Measurements from ENCODE around the gene EIF2S1. TPM values are rescaled to one million over a fixed set of nuclear protein-coding genes. Genes with fewer than 3 reads are reported as not detected.

EIF2S1 gene
- total and polyA plus RNA-seq, 2 of the 13 experiments (the other 11 are each of a cell fraction or from before 2014, with no cell fraction given), result 49.1 to 246 TPM

GRCh38 chr14:67359775-67360469, at the start of gene EIF2S1, which contains the start of gene ATP6V1D (continued):
- no peak for TF ChIP-seq ZNF407 (CRISPR knock-in tag; IDR thresholded peaks at IDR 0.05; ENCODE audit: not compliant biosample characterization)
- TF ChIP-seq, protein P1, sequence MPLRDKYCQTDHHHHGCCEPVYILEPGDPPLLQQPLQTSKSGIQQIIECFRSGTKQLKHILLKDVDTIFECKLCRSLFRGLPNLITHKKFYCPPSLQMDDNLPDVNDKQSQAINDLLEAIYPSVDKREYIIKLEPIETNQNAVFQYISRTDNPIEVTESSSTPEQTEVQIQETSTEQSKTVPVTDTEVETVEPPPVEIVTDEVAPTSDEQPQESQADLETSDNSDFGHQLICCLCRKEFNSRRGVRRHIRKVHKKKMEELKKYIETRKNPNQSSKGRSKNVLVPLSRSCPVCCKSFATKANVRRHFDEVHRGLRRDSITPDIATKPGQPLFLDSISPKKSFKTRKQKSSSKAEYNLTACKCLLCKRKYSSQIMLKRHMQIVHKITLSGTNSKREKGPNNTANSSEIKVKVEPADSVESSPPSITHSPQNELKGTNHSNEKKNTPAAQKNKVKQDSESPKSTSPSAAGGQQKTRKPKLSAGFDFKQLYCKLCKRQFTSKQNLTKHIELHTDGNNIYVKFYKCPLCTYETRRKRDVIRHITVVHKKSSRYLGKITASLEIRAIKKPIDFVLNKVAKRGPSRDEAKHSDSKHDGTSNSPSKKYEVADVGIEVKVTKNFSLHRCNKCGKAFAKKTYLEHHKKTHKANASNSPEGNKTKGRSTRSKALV (CRISPR knock-in tag; IDR thresholded peaks at IDR 0.05), result peak; percentile 45; the same call in 1 of the 2 replicates
- TF ChIP-seq ZSCAN20 (CRISPR knock-in tag; IDR thresholded peaks at IDR 0.05; ENCODE audit: borderline replicate concordance), result no peak
- TF ChIP-seq RERE (CRISPR knock-in tag; IDR thresholded peaks at IDR 0.05; ENCODE audit: low read depth), result no peak; the same call in 1 of the 2 replicates
- no peak for TF ChIP-seq ZNF296 (CRISPR knock-in tag; conservative IDR thresholded peaks at IDR 0.05)
- 0 out of 2 replicates have a peak, but pooled peaks have one; percentile 15 for TF ChIP-seq JUN (CRISPR knock-in tag; IDR thresholded peaks at IDR 0.05)
- no peak for TF ChIP-seq ZFYVE20 (CRISPR knock-in tag; IDR thresholded peaks at IDR 0.05; ENCODE audit: borderline replicate concordance, low read depth)
- TF ChIP-seq NKX3-1 (CRISPR knock-in tag; IDR thresholded peaks at IDR 0.05), result peak; percentile 67; the same call in 1 of the 2 replicates
